Lower leg skin (tissue), 3 donors: ENCODE data around the gene KAZN.

ENCODE experiments used
- CTCF ChIP-seq, 3 donors: fragments of 450-650 bp; IDR thresholded peaks; one replicate each; pipeline ENCODE4 v1.5.1; 2016; ENCODE audit warnings: antibody characterized with exemption in 3 of 3, mild to moderate bottlenecking in 3 of 3, moderate library complexity in 2 of 3
- POLR2A ChIP-seq, 2 donors: fragments of 450-650 bp; IDR thresholded peaks; one replicate each; pipeline ENCODE4 v1.6.1; 2016 to 2017; ENCODE audit warnings: antibody characterized with exemption in 2 of 2, mild to moderate bottlenecking in 1 of 2, moderate library complexity in 1 of 2

- no peak for TF ChIP-seq CTCF (IDR thresholded peaks at IDR 0.05)
- TF ChIP-seq POLR2A (IDR thresholded peaks at IDR 0.05), result no peak
These were observed 20.3 kb upstream of the KAZN start for GRCh38 chr1:14578156-14578555.
